Stomach (tissue), 9 donors: ENCODE results near the gene RBM47. TPM values are rescaled to one million over a fixed set of nuclear protein-coding genes. Genes with fewer than 3 reads are reported as not detected.
"Not testable (repeated sequence)": the region's sequence is repeated elsewhere in the genome, so short reads cannot be mapped to it uniquely, and the experiment has no call there.

ENCODE experiments used
- DNase-seq, 2 donors: peaks; one replicate each; pipeline versions ENCODE4 v3.0.0 to v3.0.0-alpha.2; 2013 to 2019
- H3K27ac ChIP-seq, 5 donors: fragments of 200-600 bp in 4 of 5; sonication (generic) in 4 of 5; one replicate each; pipeline ENCODE4 v1.5.1; 2013 to 2019; ENCODE audit warnings: mild to moderate bottlenecking in 1 of 5, moderate library complexity in 1 of 5
- H3K27me3 ChIP-seq, 3 donors: fragments of 200-600 bp; sonication (generic); one replicate each; pipeline ENCODE4 v1.5.1; 2017 to 2019; ENCODE audit warnings: mixed run types in 1 of 3
- H3K36me3 ChIP-seq, 4 donors: fragments of 200-600 bp; sonication (generic); 1 replicate in 3 of 4; 2 replicates in 1 of 4; pipeline ENCODE4 v1.5.1; 2016 to 2019
- H3K4me1 ChIP-seq, 4 donors: fragments of 200-600 bp; sonication (generic); one replicate each; pipeline ENCODE4 v1.5.1; 2016 to 2019
- H3K4me3 ChIP-seq, 4 donors: fragments of 200-600 bp; sonication (generic) in 3 of 4; one replicate each; pipeline ENCODE4 v1.5.1; 2016 to 2019; ENCODE audit warnings: mild to moderate bottlenecking in 1 of 4
- H3K9me3 ChIP-seq, 4 donors: fragments of 200-600 bp; sonication (generic); one replicate each; pipeline ENCODE4 v1.5.1; 2016 to 2019
- CTCF ChIP-seq, 7 experiments: fragments of 450-650 bp in 4 of 7; fragments of 200-600 bp in 3 of 7; sonication (generic) in 3 of 7; IDR thresholded peaks; one replicate each; pipeline ENCODE4 v1.5.1; 2016 to 2019; ENCODE audit warnings: antibody characterized with exemption in 7 of 7, control low read depth in 2 of 7, mild to moderate bottlenecking in 1 of 7
- EP300 ChIP-seq: sonication (generic); formaldehyde crosslinking; IDR thresholded peaks from one replicate; pipeline ENCODE4 v1.6.1; 2017; ENCODE audit warnings: antibody characterized with exemption
- POLR2A ChIP-seq, 4 donors: fragments of 450-650 bp; IDR thresholded peaks; one replicate each; pipeline ENCODE4 v1.6.1; 2016; ENCODE audit warnings: antibody characterized with exemption in 4 of 4, control low read depth in 2 of 4, mild to moderate bottlenecking in 1 of 4, moderate library complexity in 1 of 4
- POLR2AphosphoS5 ChIP-seq, 3 donors: sonication (generic); formaldehyde crosslinking; IDR thresholded peaks; one replicate each; pipeline ENCODE4 v1.6.1; 2016; ENCODE audit warnings: antibody characterized with exemption in 3 of 3
- WGBS, 5 donors: extraction: QIAGEN DNeasy Blood & Tissue Kit in 3 of 5; methylation state at CpG; one replicate each; pipeline versions ENCODE4 v1.1.5 to v1.1.7; 2013 to 2018; 5-methylcytosine and 5-hydroxymethylcytosine counted together
- intact Hi-C: fragments of 100-400 bp; cut with DNase I; formaldehyde crosslinking; loops from one replicate; pipeline ENCODE4 v1.15.1; 2023; ENCODE audit warnings: low total_unique reads
- polyA plus RNA-seq, 3 donors: library from polyadenylated mRNA; stranded (reverse); fragments of 200-250 nt; gene quantifications; one replicate each; pipeline ENCODE4 v1.2.3, GENCODE V29; 2013
- total RNA-seq, 5 donors: library from RNA; depleted of rRNA; stranded (reverse); fragments of >200 nt; gene quantifications; one replicate each; pipeline versions ENCODE4 v1.1.0 to v1.2.3, GENCODE V29; 2014 to 2016
- donor health status: healthy with polysubstance abuse.
- donor health status: Bipolar disorder and iron deficiency.
- donor health status: healthy.

The RBM47 gene
- total and polyA plus RNA-seq, 8 donors: 18.5 to 448 (median 160) TPM

GRCh38 chr4:40564815-40565483, 64.7 kb downstream of the RBM47 start:
- Histone ChIP-seq H3K36me3 (no peaks in the 10 kb centered on the region), H3K27ac (peak overlapping the region; percentile 31 to 77 (median 42)), H3K4me3 (no peak overlapping the region), H3K27me3 (no peaks in the 10 kb centered on the region), H3K9me3 (no peaks in the 10 kb centered on the region), H3K4me1 (peaks cover 9 to 53% (median 24%) of the 10 kb centered on the region in 4 donors)
- 52 to 66% (median 55%) methylated on average over 5 of the region's 5 CpGs for WGBS, 5 donors
- DNase-seq: peak in 1 of 2 donors; percentile 56
- TF ChIP-seq POLR2A (IDR thresholded peaks at IDR 0.05): no peak
- no peak for TF ChIP-seq POLR2AphosphoS5 (IDR thresholded peaks at IDR 0.05)
- no peak for TF ChIP-seq EP300
- no peak for TF ChIP-seq CTCF (IDR thresholded peaks at IDR 0.05)
- intact Hi-C loops: no loop called here

- Histone ChIP-seq H3K4me1 (peaks cover 13 to 62% (median 31%) of the 10 kb centered on the region in 4 donors), H3K27ac (peak overlapping the region in 4 of 5 donors; percentile 36 to 77 (median 58)), H3K4me3 (no peak overlapping the region), H3K27me3 (no peaks in the 10 kb centered on the region), H3K36me3 (no peaks in the 10 kb centered on the region), H3K9me3 (no peaks in the 10 kb centered on the region)
- WGBS, 5 donors: 67 to 82% (median 73%) methylated on average over 3 of the region's 3 CpGs
- intact Hi-C loops: no loop called here
- DNase-seq: no peak
- TF ChIP-seq POLR2A (IDR thresholded peaks at IDR 0.05) (no peak), EP300 (no peak), POLR2AphosphoS5 (IDR thresholded peaks at IDR 0.05) (no peak), CTCF (IDR thresholded peaks at IDR 0.05) (no peak)
Observed at GRCh38 chr4:40564004-40564403, 65.7 kb downstream of the RBM47 start.

- H3K36me3 ChIP-seq: no peaks in the 10 kb centered on the region
- 48 to 70% (median 58%) methylated on average over 4 of the region's 4 CpGs for whole genome bisulfite sequencing, 5 donors
- no peak for TF ChIP-seq POLR2AphosphoS5 (IDR thresholded peaks at IDR 0.05)
- no peak for TF ChIP-seq POLR2A (IDR thresholded peaks at IDR 0.05)
- TF ChIP-seq CTCF (IDR thresholded peaks at IDR 0.05): no peak
- TF ChIP-seq EP300: no peak
- intact Hi-C loops: no loop called here
- no peaks in the 10 kb centered on the region for H3K9me3 ChIP-seq
- H3K27ac ChIP-seq: peak overlapping the region in 4 of 5 donors; percentile 30 to 77 (median 58)
- no peaks in the 10 kb centered on the region for H3K27me3 ChIP-seq
- H3K4me3 ChIP-seq: no peak overlapping the region
- peak in 1 of 2 donors; percentile 58 for DNase-seq
- H3K4me1 ChIP-seq: peaks cover 13 to 64% (median 32%) of the 10 kb centered on the region in 4 donors
Observed at GRCh38 chr4:40563401-40563800, 66.3 kb downstream of the RBM47 start.

GRCh38 chr4:40562681-40563080, 67.0 kb downstream of the RBM47 start:
- no peak for TF ChIP-seq EP300
- TF ChIP-seq POLR2A (IDR thresholded peaks at IDR 0.05): no peak
- no peaks in the 10 kb centered on the region for H3K36me3 ChIP-seq
- no peak for DNase-seq
- H3K4me3 ChIP-seq: no peak overlapping the region
- WGBS, 5 donors: 80 to 89% (median 89%) methylated on average over 7 of the region's 7 CpGs
- no peaks in the 10 kb centered on the region for H3K27me3 ChIP-seq
- peak overlapping the region in 4 of 5 donors; percentile 30 to 77 (median 58) for H3K27ac ChIP-seq
- intact Hi-C loops: no loop called here
- H3K4me1 ChIP-seq: peaks cover 13 to 64% (median 32%) of the 10 kb centered on the region in 4 donors
- H3K9me3 ChIP-seq: no peaks in the 10 kb centered on the region

GRCh38 chr4:40562208-40562607, 67.5 kb downstream of the RBM47 start:
- WGBS, 5 donors: 85 to 97% (median 92%) methylated on average over 6 of the region's 6 CpGs
- peak overlapping the region in 4 of 5 donors; percentile 30 to 77 (median 58) for H3K27ac ChIP-seq
- H3K36me3 ChIP-seq: no peaks in the 10 kb centered on the region
- no peaks in the 10 kb centered on the region for H3K9me3 ChIP-seq
- TF ChIP-seq EP300 (no peak), POLR2AphosphoS5 (IDR thresholded peaks at IDR 0.05) (no peak), POLR2A (IDR thresholded peaks at IDR 0.05) (no peak), CTCF (IDR thresholded peaks at IDR 0.05) (no peak)
- H3K4me3 ChIP-seq: no peak overlapping the region
- intact Hi-C loops: no loop called here
- no peak for DNase-seq
- H3K27me3 ChIP-seq: no peaks in the 10 kb centered on the region
- peaks cover 13 to 64% (median 32%) of the 10 kb centered on the region in 4 donors for H3K4me1 ChIP-seq

GRCh38 chr4:40561543-40562177, 68.0 kb downstream of the RBM47 start:
- DNase-seq, intact Hi-C loops: not testable (repeated sequence)
- 89 to 97% (median 94%) methylated on average over 7 of the region's 7 CpGs for WGBS, 5 donors

More at GRCh38 chr4:40561543-40562177, 68.0 kb downstream of the RBM47 start:
- H3K9me3 ChIP-seq, H3K27me3 ChIP-seq, H3K36me3 ChIP-seq, H3K4me3 ChIP-seq: not testable (repeated sequence)
- peaks cover 13 to 64% (median 32%) of the 10 kb centered on the region in 4 donors for H3K4me1 ChIP-seq
- peak overlapping the region in 3 of 5 donors; percentile 50 to 77 (median 65) for H3K27ac ChIP-seq
